Breast epithelium (tissue), 4 donors: ENCODE results near the gene TBL3. TPM values are rescaled to one million over a fixed set of nuclear protein-coding genes. Genes with fewer than 3 reads are reported as not detected.
A peak's percentile ranks its signal among the peaks of the same experiment; 100 is the strongest.

ENCODE experiments used
- DNase-seq, 2 donors: peaks; one replicate each; pipeline ENCODE4 v3.0.0-alpha.2; 2019; ENCODE audit warnings: low spot score in 2 of 2
- H3K27ac ChIP-seq, 2 donors: fragments of 200-600 bp; sonication (generic) in 1 of 2; one replicate each; pipeline ENCODE4 v1.5.1; 2016 to 2019; ENCODE audit warnings: mild to moderate bottlenecking in 1 of 2
- H3K27me3 ChIP-seq, 2 donors: fragments of 200-600 bp; sonication (generic) in 1 of 2; one replicate each; pipeline versions ENCODE4 v1.5.1 to v1.6.0; 2017 to 2019; ENCODE audit warnings: control low read depth in 1 of 2, mild to moderate bottlenecking in 1 of 2
- H3K36me3 ChIP-seq: fragments of 200-600 bp; one replicate; pipeline ENCODE4 v1.5.1; 2019
- H3K4me1 ChIP-seq, 2 donors: fragments of 200-600 bp; sonication (generic); one replicate each; pipeline ENCODE4 v1.5.1; 2016 to 2019; ENCODE audit warnings: control low read depth in 1 of 2
- H3K4me3 ChIP-seq, 3 donors: fragments of 200-600 bp; sonication (generic); 1 replicate in 2 of 3; 2 replicates in 1 of 3; pipeline ENCODE4 v1.5.1; 2016 to 2019; ENCODE audit warnings: mild to moderate bottlenecking in 3 of 3, moderate library complexity in 2 of 3
- H3K9me3 ChIP-seq, 2 donors: fragments of 200-600 bp; sonication (generic) in 1 of 2; one replicate each; pipeline ENCODE4 v1.5.1; 2016 to 2019; ENCODE audit warnings: control low read depth in 1 of 2
- POLR2A ChIP-seq: fragments of 450-650 bp; IDR thresholded peaks from one replicate; pipeline ENCODE4 v1.6.1; 2016; ENCODE audit warnings: antibody characterized with exemption, mild to moderate bottlenecking, moderate library complexity
- POLR2AphosphoS5 ChIP-seq, 3 donors: sonication (generic); formaldehyde crosslinking; IDR thresholded peaks; one replicate each; pipeline ENCODE4 v1.6.1; 2017; ENCODE audit warnings: antibody characterized with exemption in 3 of 3
- intact Hi-C: fragments of 100-400 bp; cut with DNase I; formaldehyde crosslinking; loops from one replicate; pipeline ENCODE4 v1.15.1; 2023; ENCODE audit warnings: low total_unique reads
- total RNA-seq, 3 donors: library from RNA; depleted of rRNA; stranded (reverse); fragments of >200 nt; gene quantifications; one replicate each; pipeline ENCODE4 v1.1.0, GENCODE V29; 2016
- TF ChIP-seq, protein P1 (sequence below), 3 donors: fragments of 450-650 bp; IDR thresholded peaks; one replicate each; pipeline ENCODE4 v1.5.1; 2016 to 2017; ENCODE audit warnings: antibody characterized with exemption in 3 of 3, mild to moderate bottlenecking in 3 of 3, moderate library complexity in 3 of 3

The TBL3 gene
- total RNA-seq, 3 donors from 2014 or later, result 32.9 to 42.3 (median 33.1) TPM

DNA sequence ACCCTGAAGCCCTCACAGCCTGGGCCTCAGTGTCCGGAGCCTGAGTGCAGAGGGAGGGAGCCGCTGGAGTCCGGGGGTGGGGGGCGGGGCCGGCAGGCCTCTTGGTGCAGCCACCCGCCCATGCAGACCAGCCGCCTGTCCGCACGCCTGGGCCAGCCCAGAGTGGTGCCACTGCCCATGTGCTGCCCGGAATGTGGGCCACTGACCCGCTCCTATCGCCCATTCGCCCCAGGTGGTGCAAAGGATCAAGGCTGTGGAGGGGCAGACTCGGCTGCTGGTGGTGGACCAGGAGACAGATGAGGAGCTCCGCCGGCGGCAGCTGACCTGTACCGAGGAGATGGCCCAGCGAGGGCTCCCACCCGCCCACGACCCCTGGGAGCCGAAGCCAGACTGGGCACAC, 57.5 kb downstream of the TBL3 start:
- Histone ChIP-seq H3K9me3 (no peaks in the 10 kb centered on the region), H3K27me3 (no peaks in the 10 kb centered on the region), H3K4me3 (peak overlapping the region; percentile 4 to 93 (median 74)), H3K27ac (peak overlapping the region; percentile 29 to 84), H3K36me3 (no peaks in the 10 kb centered on the region), H3K4me1 (peaks cover 15 to 42% of the 10 kb centered on the region in 2 donors)
- DNase-seq, result no peak
- intact Hi-C loops, result loop anchor here (5.0 kb wide), 1 partner anchor 113 kb away; no protein-coding TSS in a partner anchor
- TF ChIP-seq POLR2A, result no peak
- no peak for TF ChIP-seq POLR2AphosphoS5 (IDR thresholded peaks at IDR 0.05)
- TF ChIP-seq, protein P1, sequence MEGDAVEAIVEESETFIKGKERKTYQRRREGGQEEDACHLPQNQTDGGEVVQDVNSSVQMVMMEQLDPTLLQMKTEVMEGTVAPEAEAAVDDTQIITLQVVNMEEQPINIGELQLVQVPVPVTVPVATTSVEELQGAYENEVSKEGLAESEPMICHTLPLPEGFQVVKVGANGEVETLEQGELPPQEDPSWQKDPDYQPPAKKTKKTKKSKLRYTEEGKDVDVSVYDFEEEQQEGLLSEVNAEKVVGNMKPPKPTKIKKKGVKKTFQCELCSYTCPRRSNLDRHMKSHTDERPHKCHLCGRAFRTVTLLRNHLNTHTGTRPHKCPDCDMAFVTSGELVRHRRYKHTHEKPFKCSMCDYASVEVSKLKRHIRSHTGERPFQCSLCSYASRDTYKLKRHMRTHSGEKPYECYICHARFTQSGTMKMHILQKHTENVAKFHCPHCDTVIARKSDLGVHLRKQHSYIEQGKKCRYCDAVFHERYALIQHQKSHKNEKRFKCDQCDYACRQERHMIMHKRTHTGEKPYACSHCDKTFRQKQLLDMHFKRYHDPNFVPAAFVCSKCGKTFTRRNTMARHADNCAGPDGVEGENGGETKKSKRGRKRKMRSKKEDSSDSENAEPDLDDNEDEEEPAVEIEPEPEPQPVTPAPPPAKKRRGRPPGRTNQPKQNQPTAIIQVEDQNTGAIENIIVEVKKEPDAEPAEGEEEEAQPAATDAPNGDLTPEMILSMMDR (IDR thresholded peaks at IDR 0.05), result no peak

DNA sequence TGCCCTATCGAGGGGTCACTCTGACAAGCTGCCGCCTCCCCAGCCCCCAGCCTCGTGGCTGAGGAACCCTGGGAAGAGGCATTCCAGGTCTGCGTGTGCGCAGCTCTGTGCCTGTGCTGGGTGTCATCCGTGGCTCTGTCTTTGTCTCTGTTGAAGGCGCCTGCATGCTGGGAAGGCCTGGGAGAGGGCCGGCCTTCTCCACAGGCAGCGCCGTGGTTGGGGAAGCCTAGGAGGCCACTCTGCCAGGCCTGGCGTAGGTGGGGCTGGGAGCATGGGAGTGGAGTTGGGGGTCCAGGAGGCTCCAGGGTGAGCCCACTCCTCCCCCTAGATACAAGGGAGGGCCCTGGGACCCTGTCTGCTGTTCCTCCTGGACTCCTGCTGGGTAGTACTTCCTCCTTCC, 58.2 kb downstream of the TBL3 start:
- Histone ChIP-seq H3K27ac (peak overlapping the region; percentile 29 to 84), H3K27me3 (no peaks in the 10 kb centered on the region), H3K4me1 (peaks cover 19 to 47% of the 10 kb centered on the region in 2 donors), H3K36me3 (no peaks in the 10 kb centered on the region), H3K4me3 (peak overlapping the region in 2 of 3 donors; percentile 74 to 93), H3K9me3 (no peaks in the 10 kb centered on the region)
- DNase-seq, result no peak
- intact Hi-C loops, result no loop called here
- TF ChIP-seq POLR2A (no peak), POLR2AphosphoS5 (IDR thresholded peaks at IDR 0.05) (no peak)
- TF ChIP-seq, protein P1 (IDR thresholded peaks at IDR 0.05), result no peak

DNA sequence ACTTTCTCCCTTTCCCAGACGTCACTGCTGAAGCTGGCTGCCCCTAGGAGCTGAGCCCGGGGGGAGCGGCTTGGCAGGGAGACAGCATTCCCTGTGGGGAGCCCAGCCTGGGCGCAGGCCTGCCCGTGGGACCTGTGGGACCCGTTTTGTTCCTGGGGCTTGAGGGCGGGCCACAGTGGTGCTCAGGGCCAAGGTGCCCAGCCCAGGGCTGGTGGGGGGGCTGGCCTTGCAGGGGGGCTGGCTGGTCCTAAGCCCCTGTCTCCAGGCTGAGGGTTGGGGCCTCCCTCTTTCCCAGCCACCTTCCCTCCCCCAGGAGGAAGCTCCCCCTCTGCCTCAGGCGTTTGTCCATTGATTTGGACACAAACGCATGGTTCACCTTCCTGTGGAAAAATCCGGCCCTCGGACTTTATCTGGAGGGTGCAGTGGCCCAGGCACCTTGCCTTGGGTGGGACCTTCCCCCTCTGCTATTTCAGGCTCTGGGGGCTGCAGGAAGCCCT, 59.3 kb downstream of the TBL3 start:
- no peak for DNase-seq
- intact Hi-C loops, result no loop called here
- H3K36me3 ChIP-seq, result no peaks in the 10 kb centered on the region
- TF ChIP-seq POLR2AphosphoS5 (IDR thresholded peaks at IDR 0.05) (no peak), POLR2A (no peak)
- TF ChIP-seq, protein P1 (IDR thresholded peaks at IDR 0.05), result no peak
- H3K9me3 ChIP-seq, result no peaks in the 10 kb centered on the region
- no peaks in the 10 kb centered on the region for H3K27me3 ChIP-seq
- H3K4me1 ChIP-seq, result peaks cover 30 to 54% of the 10 kb centered on the region in 2 donors
- peak overlapping the region in 2 of 3 donors; percentile 40 to 74 for H3K4me3 ChIP-seq
- peak overlapping the region; percentile 89 to 93 for H3K27ac ChIP-seq

Other genes with a start within 250 kb of the TBL3 start
- 100 to 1,000 TPM in 2 of 3 donors, 10 to 100 TPM in 1; 86.6 to 119 (median 115) TPM for gene NME3, start 200.5 kb upstream of the TBL3 start, total RNA-seq
- 10 to 100 TPM in 2 of 3 donors, 1 to 10 TPM in 1; 4.6 to 17.4 (median 14.0) TPM for gene EME2, start 199.2 kb upstream of the TBL3 start, total RNA-seq
- 10 to 100 TPM; 85.9 to 95.4 (median 87.8) TPM for gene MRPS34, start 198.9 kb upstream of the TBL3 start, total RNA-seq
- gene SPSB3, start 189.5 kb upstream of the TBL3 start, total RNA-seq, result 100 to 1,000 TPM in 1 of 3 donors, 10 to 100 TPM in 2; 84.9 to 107 (median 88.5) TPM
- gene NUBP2, start 189.1 kb upstream of the TBL3 start, total RNA-seq, result 10 to 100 TPM; 61.6 to 82.6 (median 80.3) TPM
- under 1 TPM; 0.32 to 0.44 (median 0.33) TPM for gene IGFALS, start 178.3 kb upstream of the TBL3 start, total RNA-seq
- 100 to 1,000 TPM in 1 of 3 donors, 10 to 100 TPM in 2; 61.9 to 114 (median 74.7) TPM for gene HAGH, start 145.2 kb upstream of the TBL3 start, total RNA-seq
- gene FAHD1, start 144.8 kb upstream of the TBL3 start, total RNA-seq, result 10 to 100 TPM; 27.2 to 35.4 (median 29.7) TPM
- gene MEIOB, start 99.9 kb upstream of the TBL3 start, total RNA-seq, result not detected
- gene HS3ST6, start 53.6 kb upstream of the TBL3 start, total RNA-seq, result not detected
- 10 to 100 TPM; 12.1 to 17.4 (median 17.0) TPM for gene MSRB1, start 28.9 kb upstream of the TBL3 start, total RNA-seq
- gene RPL3L, start 17.4 kb upstream of the TBL3 start, total RNA-seq, result not detected
- gene NDUFB10, start 12.5 kb upstream of the TBL3 start, total RNA-seq, result 100 to 1,000 TPM; 114 to 233 (median 144) TPM
- gene RPS2, start 7.2 kb upstream of the TBL3 start, total RNA-seq, result 1,000 to 10,000 TPM; 1,340 to 2,607 (median 1,661) TPM
- gene RNF151, start 5.2 kb upstream of the TBL3 start, total RNA-seq, result under 1 TPM in 1 of 3 donors, not detected in 2; 0.98 TPM
- gene NOXO1, start 9.4 kb downstream of the TBL3 start, total RNA-seq, result under 1 TPM in 2 of 3 donors, not detected in 1; 0.88 to 0.98 TPM
- gene GFER, start 12.1 kb downstream of the TBL3 start, total RNA-seq, result 10 to 100 TPM; 15.7 to 18.1 (median 17.9) TPM
- 1 to 10 TPM in 1 of 3 donors, under 1 TPM in 2; 0.44 to 2.0 (median 0.64) TPM for gene SYNGR3, start 17.9 kb downstream of the TBL3 start, total RNA-seq
- gene ZNF598, start 37.8 kb downstream of the TBL3 start, total RNA-seq, result 10 to 100 TPM; 16.0 to 25.2 (median 22.2) TPM
- gene NPW, start 47.7 kb downstream of the TBL3 start, total RNA-seq, result not detected
- gene NHERF2, start 54.8 kb downstream of the TBL3 start, total RNA-seq, result 10 to 100 TPM; 31.5 to 58.3 (median 38.9) TPM
- gene NTHL1, start 75.8 kb downstream of the TBL3 start, total RNA-seq, result 10 to 100 TPM; 10.6 to 27.9 (median 16.1) TPM
- 10 to 100 TPM; 41.6 to 52.4 (median 48.9) TPM for gene TSC2, start 75.9 kb downstream of the TBL3 start, total RNA-seq
- 100 to 1,000 TPM in 2 of 3 donors, 10 to 100 TPM in 1; 74.2 to 110 (median 107) TPM for gene PKD1, start 163.8 kb downstream of the TBL3 start, total RNA-seq
- 1 to 10 TPM in 2 of 3 donors, not detected in 1; 3.5 to 3.9 TPM for gene RAB26, start 176.6 kb downstream of the TBL3 start, total RNA-seq
- gene TRAF7, start 183.7 kb downstream of the TBL3 start, total RNA-seq, result 10 to 100 TPM; 28.4 to 35.4 (median 32.5) TPM
- gene CASKIN1, start 224.6 kb downstream of the TBL3 start, total RNA-seq, result under 1 TPM in 2 of 3 donors, not detected in 1; 0.33 to 0.44 TPM
- gene MLST8, start 233.4 kb downstream of the TBL3 start, total RNA-seq, result 10 to 100 TPM; 42.7 to 48.1 (median 46.5) TPM
- 1 to 10 TPM; 1.4 to 7.5 (median 5.9) TPM for gene BRICD5, start 238.8 kb downstream of the TBL3 start, total RNA-seq
- 10 to 100 TPM in 2 of 3 donors, 1 to 10 TPM in 1; 9.1 to 14.7 (median 12.9) TPM for gene PGP, start 242.8 kb downstream of the TBL3 start, total RNA-seq